ENCODE measurements around the gene LRBA. TPM values are rescaled to one million over a fixed set of nuclear protein-coding genes. Genes with fewer than 3 reads are reported as not detected.

Gene LRBA
- total RNA-seq, 4 donors from 2014 or later, result 13.3 to 21.2 (median 20.1) TPM

GRCh38 chr4:150896497-150896896 lies 118.6 kb downstream of the LRBA start:
- intact Hi-C loops (cut with DNase I), result no loop called here
- Histone ChIP-seq H3K27me3 (no peaks in the 10 kb centered on the region), H3K36me3 (peaks cover 0 to 27% (median 6%) of the 10 kb centered on the region in 4 donors), H3K4me1 (no peaks in the 10 kb centered on the region), H3K27ac (replicated peaks in 1 of 4) (no peak overlapping the region), H3K9me3 (no peaks in the 10 kb centered on the region), H3K4me3 (no peak overlapping the region)
- no peak for DNase-seq (ENCODE audit: extremely low spot score)
- TF ChIP-seq, protein P1, sequence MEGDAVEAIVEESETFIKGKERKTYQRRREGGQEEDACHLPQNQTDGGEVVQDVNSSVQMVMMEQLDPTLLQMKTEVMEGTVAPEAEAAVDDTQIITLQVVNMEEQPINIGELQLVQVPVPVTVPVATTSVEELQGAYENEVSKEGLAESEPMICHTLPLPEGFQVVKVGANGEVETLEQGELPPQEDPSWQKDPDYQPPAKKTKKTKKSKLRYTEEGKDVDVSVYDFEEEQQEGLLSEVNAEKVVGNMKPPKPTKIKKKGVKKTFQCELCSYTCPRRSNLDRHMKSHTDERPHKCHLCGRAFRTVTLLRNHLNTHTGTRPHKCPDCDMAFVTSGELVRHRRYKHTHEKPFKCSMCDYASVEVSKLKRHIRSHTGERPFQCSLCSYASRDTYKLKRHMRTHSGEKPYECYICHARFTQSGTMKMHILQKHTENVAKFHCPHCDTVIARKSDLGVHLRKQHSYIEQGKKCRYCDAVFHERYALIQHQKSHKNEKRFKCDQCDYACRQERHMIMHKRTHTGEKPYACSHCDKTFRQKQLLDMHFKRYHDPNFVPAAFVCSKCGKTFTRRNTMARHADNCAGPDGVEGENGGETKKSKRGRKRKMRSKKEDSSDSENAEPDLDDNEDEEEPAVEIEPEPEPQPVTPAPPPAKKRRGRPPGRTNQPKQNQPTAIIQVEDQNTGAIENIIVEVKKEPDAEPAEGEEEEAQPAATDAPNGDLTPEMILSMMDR (IDR thresholded peaks at IDR 0.05), result no peak
- TF ChIP-seq POLR2A (IDR thresholded peaks at IDR 0.05; ENCODE audit: low read depth) (no peak), POLR2AphosphoS5 (IDR thresholded peaks at IDR 0.05) (no peak), EP300 (IDR thresholded peaks at IDR 0.05) (no peak)
- WGBS, result 51% methylated on average over 1 of the region's 1 CpG

DNA sequence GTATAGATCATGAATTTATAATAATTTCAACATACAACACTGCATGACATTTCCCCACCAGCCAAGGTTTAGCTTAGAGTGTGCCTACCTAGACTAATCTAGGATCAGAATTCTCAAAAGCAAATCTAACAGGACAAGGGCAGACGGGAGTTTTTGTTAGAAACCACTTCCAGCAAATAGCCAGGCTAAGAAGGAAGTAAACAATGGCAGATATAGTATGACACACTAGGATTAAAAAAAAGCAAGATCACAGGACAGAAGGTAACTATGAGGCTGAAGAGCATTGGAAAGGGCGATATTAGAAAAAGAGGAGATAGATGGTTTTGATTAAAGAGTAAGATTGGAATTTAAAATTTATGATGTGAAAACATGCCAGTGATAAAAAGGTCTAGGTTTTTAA lies 124.8 kb downstream of the LRBA start:
- 93% methylated on average over 2 of the region's 2 CpGs for WGBS
- Histone ChIP-seq H3K4me3 (no peak overlapping the region), H3K4me1 (no peaks in the 10 kb centered on the region), H3K27me3 (no peaks in the 10 kb centered on the region), H3K9me3 (no peaks in the 10 kb centered on the region), H3K27ac (replicated peaks in 1 of 4) (no peak overlapping the region), H3K36me3 (peaks cover 0 to 9% (median 0%) of the 10 kb centered on the region in 4 donors)
- no peak for DNase-seq (ENCODE audit: extremely low spot score)
- intact Hi-C loops (cut with DNase I), result no loop called here
- TF ChIP-seq, protein P1 (IDR thresholded peaks at IDR 0.05), result no peak
- TF ChIP-seq POLR2A (IDR thresholded peaks at IDR 0.05; ENCODE audit: low read depth) (no peak), POLR2AphosphoS5 (IDR thresholded peaks at IDR 0.05) (no peak), EP300 (IDR thresholded peaks at IDR 0.05) (no peak)

DNA sequence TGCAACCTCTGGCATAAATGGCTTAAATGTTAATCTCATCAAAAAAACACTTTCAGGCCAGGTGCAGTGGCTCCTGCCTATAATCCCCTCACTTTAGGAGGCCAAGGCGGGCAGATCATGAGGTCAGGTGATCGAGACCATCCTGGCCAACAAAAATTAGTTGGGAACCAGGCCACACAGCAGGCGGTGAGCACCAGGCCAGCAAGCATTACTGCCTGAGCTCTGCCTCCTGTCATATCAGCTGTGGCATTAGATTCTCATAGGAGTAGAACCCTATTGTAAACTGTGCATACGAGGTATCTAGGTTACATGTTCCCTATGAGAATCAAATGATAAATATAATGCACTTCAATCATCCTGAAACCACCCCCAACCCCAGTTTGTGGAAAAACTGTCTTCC lies 125.8 kb downstream of the LRBA start:
- DNase-seq (ENCODE audit: extremely low spot score), result no peak
- Histone ChIP-seq H3K27me3 (no peaks in the 10 kb centered on the region), H3K4me3 (no peak overlapping the region), H3K4me1 (no peaks in the 10 kb centered on the region), H3K9me3 (no peaks in the 10 kb centered on the region), H3K27ac (replicated peaks in 1 of 4) (no peak overlapping the region), H3K36me3 (peaks cover 0 to 9% (median 0%) of the 10 kb centered on the region in 4 donors)
- intact Hi-C loops (cut with DNase I), result no loop called here
- TF ChIP-seq EP300 (IDR thresholded peaks at IDR 0.05) (no peak), POLR2AphosphoS5 (IDR thresholded peaks at IDR 0.05) (no peak), POLR2A (IDR thresholded peaks at IDR 0.05; ENCODE audit: low read depth) (no peak)
- TF ChIP-seq, protein P1 (IDR thresholded peaks at IDR 0.05), result no peak
- WGBS, result 85% methylated on average over 4 of the region's 4 CpGs

- no peak for DNase-seq (ENCODE audit: extremely low spot score)
- Histone ChIP-seq H3K27ac (replicated peaks in 1 of 4) (no peak overlapping the region), H3K36me3 (peaks cover 0 to 8% (median 0%) of the 10 kb centered on the region in 4 donors), H3K9me3 (no peaks in the 10 kb centered on the region), H3K4me3 (no peak overlapping the region), H3K4me1 (no peaks in the 10 kb centered on the region), H3K27me3 (no peaks in the 10 kb centered on the region)
- no peak for TF ChIP-seq EP300 (IDR thresholded peaks at IDR 0.05)
- TF ChIP-seq POLR2A (IDR thresholded peaks at IDR 0.05; ENCODE audit: low read depth), result no peak
- intact Hi-C loops (cut with DNase I), result no loop called here
Measured at GRCh38 chr4:150888625-150889024, 126.5 kb downstream of the LRBA start.

DNA sequence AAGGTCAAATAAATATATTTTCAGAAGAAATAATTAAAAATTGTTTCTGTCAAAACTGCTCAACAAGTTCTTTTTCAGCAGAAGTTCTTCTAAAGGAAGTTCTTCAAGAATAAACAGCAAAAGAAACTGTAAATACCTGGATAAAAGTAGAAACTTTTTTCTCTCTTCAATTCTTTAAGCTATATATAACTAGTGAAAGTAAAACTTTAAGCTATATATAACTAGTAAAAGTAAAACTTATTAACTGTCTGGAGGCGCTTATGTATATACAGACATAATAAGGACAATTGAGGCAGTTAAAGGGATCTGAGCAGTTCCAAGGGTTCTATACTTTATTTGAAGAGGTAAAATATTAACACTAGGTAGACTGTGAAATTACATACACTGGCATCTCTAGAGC lies 126.9 kb downstream of the LRBA start:
- WGBS, result 3% methylated on average over 1 of the region's 1 CpG
- Histone ChIP-seq H3K27ac (replicated peaks in 1 of 4) (no peak overlapping the region), H3K36me3 (peaks cover 0 to 7% (median 0%) of the 10 kb centered on the region in 4 donors), H3K9me3 (no peaks in the 10 kb centered on the region), H3K27me3 (no peaks in the 10 kb centered on the region), H3K4me1 (no peaks in the 10 kb centered on the region), H3K4me3 (no peak overlapping the region)
- TF ChIP-seq POLR2AphosphoS5 (IDR thresholded peaks at IDR 0.05) (no peak), EP300 (IDR thresholded peaks at IDR 0.05) (no peak), POLR2A (IDR thresholded peaks at IDR 0.05; ENCODE audit: low read depth) (no peak)
- TF ChIP-seq, protein P1 (IDR thresholded peaks at IDR 0.05), result no peak
- intact Hi-C loops (cut with DNase I), result no loop called here
- DNase-seq (ENCODE audit: extremely low spot score), result no peak
